Mesendoderm (in vitro differentiated cells): ENCODE data around the gene CACTIN.
"Not testable (repeated sequence)": the region's sequence is repeated elsewhere in the genome, so short reads cannot be mapped to it uniquely, and the experiment has no call there.

ENCODE experiments used
- DNase-seq: peaks from one replicate; pipeline ENCODE4 v3.0.0; 2013
- H2AK5ac ChIP-seq: 2 replicates; pipeline ENCODE4 v1.6.1; 2013; ENCODE audit warnings: low read length, inconsistent platforms
- H2BK120ac ChIP-seq: 2 replicates; pipeline ENCODE4 v1.6.1; 2013; ENCODE audit warnings: low read depth, mild to moderate bottlenecking, low read length, moderate library complexity, mixed read lengths
- H2BK15ac ChIP-seq: replicated peaks from 2 replicates; pipeline ENCODE4 v1.6.1; 2013; ENCODE audit warnings: low read depth, mild to moderate bottlenecking, moderate library complexity
- H2BK5ac ChIP-seq: 2 replicates; pipeline ENCODE4 v1.6.1; 2013; ENCODE audit warnings: low read length, inconsistent platforms
- H3K18ac ChIP-seq: 2 replicates; pipeline ENCODE4 v1.6.1; 2013; ENCODE audit warnings: mild to moderate bottlenecking, low read length, mixed read lengths
- H3K23ac ChIP-seq: one replicate; pipeline ENCODE4 v1.6.1; 2013; ENCODE audit warnings: low read length
- H3K27ac ChIP-seq: 2 replicates; pipeline ENCODE4 v1.5.1; 2013; ENCODE audit warnings: low read depth, mild to moderate bottlenecking, inconsistent platforms, low read length, moderate library complexity
- H3K27me3 ChIP-seq: 2 replicates; pipeline ENCODE4 v1.6.1; 2013; ENCODE audit warnings: low read length, control low read depth, mild to moderate bottlenecking, inconsistent platforms; ENCODE audit not compliant: insufficient read depth, poor library complexity
- H3K36me3 ChIP-seq: 2 replicates; pipeline ENCODE4 v1.6.1; 2013; ENCODE audit warnings: low read length, inconsistent platforms; ENCODE audit not compliant: control insufficient read depth, insufficient read depth
- H3K4ac ChIP-seq: one replicate; pipeline ENCODE4 v1.6.1; 2013; ENCODE audit warnings: low read depth, mild to moderate bottlenecking, low read length, moderate library complexity
- H3K4me1 ChIP-seq: 2 replicates; pipeline ENCODE4 v1.6.1; 2013; ENCODE audit warnings: low read depth, low read length, inconsistent platforms; ENCODE audit not compliant: control insufficient read depth
- H3K4me2 ChIP-seq: 2 replicates; pipeline ENCODE4 v1.6.1; 2013; ENCODE audit warnings: low read length
- H3K4me3 ChIP-seq: 2 replicates; pipeline ENCODE4 v1.5.1; 2013; ENCODE audit warnings: mild to moderate bottlenecking, low read length
- H3K56ac ChIP-seq: one replicate; pipeline ENCODE4 v1.6.1; 2013; ENCODE audit warnings: low read length
- H3K79me1 ChIP-seq: 2 replicates; pipeline ENCODE4 v1.6.1; 2013; ENCODE audit warnings: low read length, inconsistent platforms
- H3K79me2 ChIP-seq: 2 replicates; pipeline ENCODE4 v1.6.1; 2013; ENCODE audit warnings: mild to moderate bottlenecking, low read length; ENCODE audit not compliant: control insufficient read depth, insufficient read depth
- H3K9ac ChIP-seq: 2 replicates; pipeline ENCODE4 v1.6.1; 2013; ENCODE audit warnings: low read length, inconsistent platforms
- H4K5ac ChIP-seq: one replicate; pipeline ENCODE4 v1.6.1; 2013; ENCODE audit warnings: low read length
- H4K8ac ChIP-seq: one replicate; pipeline ENCODE4 v1.6.1; 2013; ENCODE audit warnings: low read depth, mild to moderate bottlenecking, control low read depth, low read length, moderate library complexity
- WGBS: extraction: QIAGEN DNeasy Blood & Tissue Kit; methylation state at CpG from one replicate; pipeline ENCODE4 v1.1.7; 2013; ENCODE audit warnings: low lambda C conversion rate, missing lambda C conversion rate; ENCODE audit not compliant: insufficient coverage; ENCODE audit errors: extremely low coverage; 5-methylcytosine and 5-hydroxymethylcytosine counted together

The CACTIN gene

DNA sequence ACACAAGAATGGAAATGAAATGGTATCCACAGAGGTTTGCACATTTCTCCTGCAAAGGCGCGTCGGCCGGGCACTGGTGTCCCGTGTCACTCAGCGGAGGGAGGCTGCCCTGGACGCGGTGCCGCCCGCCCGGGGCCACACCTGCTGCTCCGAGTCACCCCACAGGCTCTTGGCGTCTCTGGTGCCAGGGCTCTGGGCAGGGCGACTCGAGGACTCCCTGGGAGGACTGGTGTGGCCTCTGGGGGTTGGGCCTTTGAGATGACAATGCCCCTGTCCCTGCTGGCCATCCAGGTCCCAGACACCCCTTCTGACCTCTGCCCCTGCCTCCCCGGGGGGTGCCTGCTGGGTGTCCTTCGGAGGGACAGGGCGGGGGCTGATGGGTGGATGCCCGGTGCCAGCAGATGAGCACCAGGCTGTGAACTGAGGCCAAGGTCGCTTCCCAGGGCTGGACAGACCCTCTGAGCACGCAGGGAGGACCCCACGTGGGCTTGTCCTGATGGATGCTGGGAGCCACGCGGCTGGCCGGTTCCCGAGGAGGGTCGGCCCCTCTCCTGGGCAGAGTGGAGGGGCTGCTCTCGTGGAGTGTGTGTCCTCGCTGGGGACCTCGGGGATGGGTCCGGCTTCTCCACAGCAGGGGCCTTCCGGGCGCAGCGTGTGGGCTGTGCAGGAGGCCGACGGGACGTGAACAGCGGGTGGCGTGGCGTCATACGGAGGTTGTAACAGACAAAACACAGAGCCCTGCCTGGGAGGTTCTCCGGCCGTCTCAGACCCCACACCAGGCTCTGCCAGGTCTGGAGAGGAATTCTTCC is 4.7 kb upstream of the CACTIN start:
- WGBS: no CpG with 5 or more reads among the region's 43 CpGs
- H4K8ac ChIP-seq: no peak overlapping the region
- no peak overlapping the region for H2BK5ac ChIP-seq
- no peak overlapping the region for H2BK120ac ChIP-seq
- no peaks in the 10 kb centered on the region for H3K79me1 ChIP-seq
- H2BK15ac ChIP-seq: no peak overlapping the region
- H4K5ac ChIP-seq: no peak overlapping the region
- no peak for DNase-seq
- no peaks in the 10 kb centered on the region for H3K36me3 ChIP-seq
- no peak overlapping the region for H3K23ac ChIP-seq
- H3K27ac ChIP-seq: no peak overlapping the region
- H3K4me1 ChIP-seq: no peaks in the 10 kb centered on the region
- H3K4me2 ChIP-seq: no peak overlapping the region
- no peak overlapping the region for H3K4me3 ChIP-seq
- no peak overlapping the region for H3K4ac ChIP-seq
- no peak overlapping the region for H3K56ac ChIP-seq
- no peak overlapping the region for H3K18ac ChIP-seq
- H3K79me2 ChIP-seq: peaks cover 3% of the 10 kb centered on the region
- H3K27me3 ChIP-seq: no peaks in the 10 kb centered on the region
- H2AK5ac ChIP-seq: no peak overlapping the region
- H3K9ac ChIP-seq: no peak overlapping the region

DNA sequence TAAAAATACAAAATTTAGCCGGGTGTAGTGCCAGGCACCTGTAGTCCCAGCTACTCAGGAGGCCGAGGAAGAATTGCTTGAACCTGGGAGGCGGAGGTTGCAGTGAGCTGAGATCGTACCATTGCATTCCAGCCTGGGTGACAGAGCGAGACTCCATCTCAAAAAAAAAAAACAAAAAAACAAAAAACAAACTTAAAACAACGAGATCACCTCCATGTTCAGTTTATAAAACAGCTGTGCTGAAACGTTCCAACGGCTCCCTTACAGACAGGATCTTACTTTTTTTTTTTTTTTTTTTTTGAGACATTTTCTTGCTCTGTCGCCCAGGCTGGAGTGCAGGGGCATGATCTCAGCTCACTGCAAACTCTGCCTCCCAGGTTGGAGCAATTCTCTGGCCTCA is 2.2 kb upstream of the CACTIN start:
- not testable (repeated sequence) for H2BK15ac ChIP-seq, H3K56ac ChIP-seq, H4K5ac ChIP-seq, H3K9ac ChIP-seq, H3K36me3 ChIP-seq, H3K27ac ChIP-seq, H3K4me1 ChIP-seq, H3K18ac ChIP-seq, H2BK5ac ChIP-seq, H3K4ac ChIP-seq, H3K4me2 ChIP-seq, H4K8ac ChIP-seq, H2AK5ac ChIP-seq, H3K27me3 ChIP-seq, H3K23ac ChIP-seq, DNase-seq, H2BK120ac ChIP-seq, H3K4me3 ChIP-seq
- Histone ChIP-seq H3K79me2 (peaks cover 22% of the 10 kb centered on the region), H3K79me1 (peaks cover 11% of the 10 kb centered on the region)
- WGBS: no CpG with 5 or more reads among the region's 9 CpGs

DNA sequence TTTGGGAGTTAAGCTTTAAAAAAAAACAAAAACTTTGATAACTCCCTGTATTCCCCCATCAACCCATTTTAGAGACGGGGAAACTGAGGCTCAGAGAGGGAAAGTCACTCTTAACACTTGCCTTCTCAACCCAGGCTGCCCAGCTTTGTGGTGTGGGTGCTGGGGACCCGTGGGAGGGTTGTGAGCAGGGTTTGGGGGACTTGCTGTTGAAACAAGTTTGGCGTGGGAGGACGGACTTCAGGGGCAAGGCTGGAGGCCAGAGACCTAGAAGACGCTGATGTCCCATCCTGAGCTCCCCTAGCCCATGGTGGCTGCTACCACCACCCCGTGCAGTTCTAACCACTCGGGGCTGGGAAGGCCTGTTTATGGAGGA is 747 bp upstream of the CACTIN start:
- no peaks in the 10 kb centered on the region for H3K36me3 ChIP-seq
- H2AK5ac ChIP-seq: no peak overlapping the region
- no peak overlapping the region for H2BK15ac ChIP-seq
- H3K4me1 ChIP-seq: peaks cover 2% of the 10 kb centered on the region
- no peak overlapping the region for H3K4ac ChIP-seq
- peaks cover 11% of the 10 kb centered on the region for H3K79me1 ChIP-seq
- no peak overlapping the region for H3K56ac ChIP-seq
- H4K5ac ChIP-seq: no peak overlapping the region
- no peak for DNase-seq
- H3K9ac ChIP-seq: no peak overlapping the region
- H3K27me3 ChIP-seq: no peaks in the 10 kb centered on the region
- H3K18ac ChIP-seq: no peak overlapping the region
- peaks cover 22% of the 10 kb centered on the region for H3K79me2 ChIP-seq
- H3K4me3 ChIP-seq: no peak overlapping the region
- H3K4me2 ChIP-seq: no peak overlapping the region
- no peak overlapping the region for H4K8ac ChIP-seq
- H3K27ac ChIP-seq: no peak overlapping the region
- no peak overlapping the region for H3K23ac ChIP-seq
- no peak overlapping the region for H2BK120ac ChIP-seq
- no peak overlapping the region for H2BK5ac ChIP-seq
- no CpG with 5 or more reads among the region's 7 CpGs for WGBS

DNA sequence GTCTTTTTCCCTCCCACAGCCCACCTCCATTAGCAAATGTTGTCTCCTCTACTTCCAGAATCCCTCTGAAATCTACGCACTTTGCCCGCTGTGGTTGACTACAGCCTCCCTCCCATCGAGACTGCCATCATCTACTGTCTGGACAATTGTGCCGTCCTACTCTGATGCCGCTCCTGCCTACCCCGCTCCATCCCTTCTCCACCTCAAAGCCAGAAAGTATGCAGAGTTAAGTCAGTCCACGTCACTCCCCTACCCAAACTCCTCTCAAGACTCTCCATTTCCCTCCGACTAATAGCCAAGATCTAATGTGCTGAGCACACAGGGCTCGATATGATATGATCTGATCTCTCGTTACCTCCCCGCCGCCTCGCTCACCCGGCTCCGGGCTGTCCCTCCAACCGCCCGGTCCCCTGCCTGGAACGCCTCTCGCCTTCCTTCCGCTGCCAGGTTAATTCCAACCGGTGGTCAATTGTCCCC is 556 bp downstream of the CACTIN start:
- H2BK120ac ChIP-seq: no peak overlapping the region
- peaks cover 2% of the 10 kb centered on the region for H3K4me1 ChIP-seq
- peak overlapping the region; percentile 83 for H3K9ac ChIP-seq
- H3K27me3 ChIP-seq: no peaks in the 10 kb centered on the region
- no peak overlapping the region for H2BK5ac ChIP-seq
- peak overlapping the region; percentile 99 for H3K56ac ChIP-seq
- no peak overlapping the region for H4K8ac ChIP-seq
- H3K4me2 ChIP-seq: peak overlapping the region; percentile 99
- no CpG with 5 or more reads among the region's 21 CpGs for WGBS
- H4K5ac ChIP-seq: no peak overlapping the region
- no peak overlapping the region for H2AK5ac ChIP-seq
- no peaks in the 10 kb centered on the region for H3K36me3 ChIP-seq
- no peak overlapping the region for H2BK15ac ChIP-seq
- no peak overlapping the region for H3K23ac ChIP-seq
- peak overlapping the region; percentile 96 for H3K4me3 ChIP-seq
- H3K18ac ChIP-seq: no peak overlapping the region
- peaks cover 11% of the 10 kb centered on the region for H3K79me1 ChIP-seq
- peaks cover 22% of the 10 kb centered on the region for H3K79me2 ChIP-seq
- peak; percentile 18 for DNase-seq
- H3K4ac ChIP-seq: no peak overlapping the region
- H3K27ac ChIP-seq: no peak overlapping the region

DNA sequence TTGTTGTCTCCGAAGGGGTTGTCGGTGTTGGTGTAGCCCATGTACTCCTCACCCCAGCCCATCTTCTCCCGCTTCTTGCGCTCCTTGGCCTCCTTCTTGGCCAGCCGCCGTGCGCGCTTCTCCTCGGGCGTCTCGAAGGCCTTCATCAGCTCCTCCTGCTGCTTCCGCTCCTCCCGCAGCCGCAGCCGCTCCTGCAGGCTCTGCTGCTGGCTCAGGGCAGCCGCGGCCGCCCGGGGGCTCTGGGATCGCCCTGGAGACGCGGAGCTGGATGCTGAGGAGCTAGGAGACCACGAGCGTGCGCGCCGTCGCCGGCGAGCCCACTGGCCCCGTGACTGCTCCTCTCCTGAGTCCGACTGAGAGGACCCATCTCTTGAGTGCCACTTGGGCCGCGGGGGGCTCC is 2.9 kb downstream of the CACTIN start:
- H3K4ac ChIP-seq: no peak overlapping the region
- no peak for DNase-seq
- no peak overlapping the region for H4K8ac ChIP-seq
- no peak overlapping the region for H3K23ac ChIP-seq
- no peak overlapping the region for H2BK15ac ChIP-seq
- H3K4me1 ChIP-seq: peaks cover 2% of the 10 kb centered on the region
- WGBS: no CpG with 5 or more reads among the region's 34 CpGs
- no peaks in the 10 kb centered on the region for H3K36me3 ChIP-seq
- H4K5ac ChIP-seq: no peak overlapping the region
- no peak overlapping the region for H3K18ac ChIP-seq
- no peak overlapping the region for H3K56ac ChIP-seq
- H3K9ac ChIP-seq: no peak overlapping the region
- no peak overlapping the region for H3K27ac ChIP-seq
- H2BK120ac ChIP-seq: no peak overlapping the region
- H3K79me1 ChIP-seq: peaks cover 11% of the 10 kb centered on the region
- no peak overlapping the region for H2AK5ac ChIP-seq
- H3K27me3 ChIP-seq: no peaks in the 10 kb centered on the region
- H3K4me3 ChIP-seq: no peak overlapping the region
- no peak overlapping the region for H3K4me2 ChIP-seq
- H3K79me2 ChIP-seq: peaks cover 22% of the 10 kb centered on the region
- H2BK5ac ChIP-seq: no peak overlapping the region

DNA sequence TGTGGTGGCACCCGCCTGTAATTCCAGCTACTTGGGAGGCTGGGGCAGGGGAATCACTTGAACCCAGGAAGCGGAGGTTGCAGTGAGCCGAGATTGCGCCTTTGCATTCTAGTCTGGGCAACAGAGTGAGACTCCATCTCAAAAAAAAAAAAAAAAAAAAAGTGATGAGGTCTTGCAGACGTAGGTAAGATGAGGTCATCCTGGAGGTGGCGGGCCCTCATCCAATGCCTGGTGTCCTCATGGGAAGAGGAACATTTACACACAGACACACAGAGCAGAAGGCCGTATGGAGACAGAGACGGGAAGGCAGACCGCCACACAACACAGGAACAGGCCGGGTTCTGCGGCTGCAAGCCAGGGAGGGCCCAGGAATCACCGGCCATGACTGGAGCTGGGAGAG is 4.4 kb downstream of the CACTIN start:
- no peak overlapping the region for H3K18ac ChIP-seq
- no peak overlapping the region for H4K5ac ChIP-seq
- no peak overlapping the region for H3K27ac ChIP-seq
- H3K56ac ChIP-seq: no peak overlapping the region
- H3K4me1 ChIP-seq: peaks cover 2% of the 10 kb centered on the region
- peaks cover 11% of the 10 kb centered on the region for H3K79me1 ChIP-seq
- no peak overlapping the region for H3K9ac ChIP-seq
- no peak overlapping the region for H2AK5ac ChIP-seq
- no peak overlapping the region for H2BK120ac ChIP-seq
- H3K79me2 ChIP-seq: peaks cover 22% of the 10 kb centered on the region
- no peak overlapping the region for H3K4me3 ChIP-seq
- no peaks in the 10 kb centered on the region for H3K36me3 ChIP-seq
- no peak overlapping the region for H2BK15ac ChIP-seq
- no peak overlapping the region for H3K4ac ChIP-seq
- H3K4me2 ChIP-seq: no peak overlapping the region
- H4K8ac ChIP-seq: no peak overlapping the region
- WGBS: no CpG with 5 or more reads among the region's 12 CpGs
- H3K27me3 ChIP-seq: no peaks in the 10 kb centered on the region
- no peak overlapping the region for H3K23ac ChIP-seq
- DNase-seq: no peak
- H2BK5ac ChIP-seq: no peak overlapping the region
